Measurements from ENCODE around the gene TYW1. TPM values are rescaled to one million over a fixed set of nuclear protein-coding genes. Genes with fewer than 3 reads are reported as not detected.
"Not testable (repeated sequence)": the region's sequence is repeated elsewhere in the genome, so short reads cannot be mapped to it uniquely, and the experiment has no call there.

The TYW1 gene
- total RNA-seq, 1 experiment from 2014 or later, result 16.8 TPM

DNA sequence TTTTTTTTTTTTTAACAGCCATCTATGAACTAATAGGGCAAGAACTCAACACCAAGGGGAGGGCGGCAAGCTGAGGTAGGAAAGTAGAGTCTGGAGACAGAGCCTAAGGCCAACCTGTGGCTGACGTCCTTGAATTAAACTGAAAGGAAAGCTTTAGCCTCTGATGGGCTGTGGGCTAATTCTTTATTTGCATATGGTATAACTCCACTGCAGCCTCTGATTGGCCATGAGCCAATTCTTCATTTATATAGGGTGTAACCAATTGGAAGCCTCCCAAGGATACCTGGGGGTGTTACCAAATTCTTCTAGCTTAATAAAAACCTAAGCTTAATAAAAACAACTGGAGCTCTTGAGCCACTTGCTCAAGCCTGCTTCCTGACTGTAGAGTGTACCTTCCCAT lies 10.3 kb downstream of the TYW1 start:
- peaks cover 3% of the 10 kb centered on the region for H3K36me3 ChIP-seq (ENCODE audit: insufficient read depth, low read length, poor library complexity, severe bottlenecking)
- intact Hi-C loops (cut with micrococcal nuclease; ENCODE audit: unreplicated experiment), result no loop called here
- ChIA-PET CTCF (no interaction called here), POLR2A (ENCODE audit: low non-redundant PET) (no interaction called here)
- H3K27me3 ChIP-seq (replicated peaks; ENCODE audit: insufficient read depth, low read depth, low read length, poor library complexity), result no peaks in the 10 kb centered on the region
- H3K4me3 ChIP-seq (ENCODE audit: low read depth, low read length, poor library complexity, severe bottlenecking), result no peak overlapping the region
- DNase-seq (ENCODE audit: low spot score), result no peak
- no peak overlapping the region for H3K27ac ChIP-seq (ENCODE audit: low read depth, low read length, poor library complexity, severe bottlenecking)
- no peaks in the 10 kb centered on the region for H3K4me1 ChIP-seq (ENCODE audit: insufficient read depth, low read length, poor library complexity, severe bottlenecking)
- no peak for TF ChIP-seq EZH2 (IDR thresholded peaks at IDR 0.05; ENCODE audit: borderline replicate concordance, low read depth, low read length, poor library complexity, severe bottlenecking)
- TF ChIP-seq, protein P1, sequence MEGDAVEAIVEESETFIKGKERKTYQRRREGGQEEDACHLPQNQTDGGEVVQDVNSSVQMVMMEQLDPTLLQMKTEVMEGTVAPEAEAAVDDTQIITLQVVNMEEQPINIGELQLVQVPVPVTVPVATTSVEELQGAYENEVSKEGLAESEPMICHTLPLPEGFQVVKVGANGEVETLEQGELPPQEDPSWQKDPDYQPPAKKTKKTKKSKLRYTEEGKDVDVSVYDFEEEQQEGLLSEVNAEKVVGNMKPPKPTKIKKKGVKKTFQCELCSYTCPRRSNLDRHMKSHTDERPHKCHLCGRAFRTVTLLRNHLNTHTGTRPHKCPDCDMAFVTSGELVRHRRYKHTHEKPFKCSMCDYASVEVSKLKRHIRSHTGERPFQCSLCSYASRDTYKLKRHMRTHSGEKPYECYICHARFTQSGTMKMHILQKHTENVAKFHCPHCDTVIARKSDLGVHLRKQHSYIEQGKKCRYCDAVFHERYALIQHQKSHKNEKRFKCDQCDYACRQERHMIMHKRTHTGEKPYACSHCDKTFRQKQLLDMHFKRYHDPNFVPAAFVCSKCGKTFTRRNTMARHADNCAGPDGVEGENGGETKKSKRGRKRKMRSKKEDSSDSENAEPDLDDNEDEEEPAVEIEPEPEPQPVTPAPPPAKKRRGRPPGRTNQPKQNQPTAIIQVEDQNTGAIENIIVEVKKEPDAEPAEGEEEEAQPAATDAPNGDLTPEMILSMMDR (conservative IDR thresholded peaks at IDR 0.05; ENCODE audit: low read depth, low read length), result no peak
- H3K9me3 ChIP-seq (ENCODE audit: low read depth, low read length, poor library complexity, severe bottlenecking), result no peaks in the 10 kb centered on the region
- no TSS peak for BruUV-seq (replicated peaks)

DNA sequence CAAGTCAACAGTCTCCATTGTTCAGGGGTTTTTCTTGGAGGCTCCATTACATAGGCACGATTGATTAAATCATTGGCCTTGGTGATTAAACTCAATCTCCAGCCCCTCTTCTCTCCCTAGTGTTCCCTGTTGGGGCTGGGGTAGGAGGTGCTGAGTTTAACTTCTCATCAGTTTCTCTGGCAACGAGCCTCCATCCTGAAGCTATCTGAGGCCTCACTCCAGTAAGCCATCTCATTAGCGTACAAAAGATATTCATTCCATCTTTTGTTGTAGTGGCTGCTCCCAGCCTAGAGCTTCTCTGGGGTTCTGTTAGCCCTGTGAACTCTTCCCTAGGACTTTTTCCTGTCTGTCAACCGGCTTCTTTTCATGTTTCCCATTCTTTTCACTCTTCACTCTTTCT lies 11.6 kb downstream of the TYW1 start:
- H3K27me3 ChIP-seq (replicated peaks; ENCODE audit: insufficient read depth, low read depth, low read length, poor library complexity), result no peaks in the 10 kb centered on the region
- TF ChIP-seq EZH2 (IDR thresholded peaks at IDR 0.05; ENCODE audit: borderline replicate concordance, low read depth, low read length, poor library complexity, severe bottlenecking), result no peak
- TF ChIP-seq, protein P1 (conservative IDR thresholded peaks at IDR 0.05; ENCODE audit: low read depth, low read length), result no peak
- H3K27ac ChIP-seq (ENCODE audit: low read depth, low read length, poor library complexity, severe bottlenecking), result no peak overlapping the region
- H3K4me3 ChIP-seq (ENCODE audit: low read depth, low read length, poor library complexity, severe bottlenecking), result no peak overlapping the region
- DNase-seq (ENCODE audit: low spot score), result no peak
- ChIA-PET POLR2A (ENCODE audit: low non-redundant PET) (no interaction called here), CTCF (no interaction called here)
- no peaks in the 10 kb centered on the region for H3K4me1 ChIP-seq (ENCODE audit: insufficient read depth, low read length, poor library complexity, severe bottlenecking)
- H3K36me3 ChIP-seq (ENCODE audit: insufficient read depth, low read length, poor library complexity, severe bottlenecking), result peaks cover 3% of the 10 kb centered on the region
- intact Hi-C loops (cut with micrococcal nuclease; ENCODE audit: unreplicated experiment), result no loop called here
- H3K9me3 ChIP-seq (ENCODE audit: low read depth, low read length, poor library complexity, severe bottlenecking), result no peaks in the 10 kb centered on the region
- BruUV-seq (replicated peaks), result no TSS peak

DNA sequence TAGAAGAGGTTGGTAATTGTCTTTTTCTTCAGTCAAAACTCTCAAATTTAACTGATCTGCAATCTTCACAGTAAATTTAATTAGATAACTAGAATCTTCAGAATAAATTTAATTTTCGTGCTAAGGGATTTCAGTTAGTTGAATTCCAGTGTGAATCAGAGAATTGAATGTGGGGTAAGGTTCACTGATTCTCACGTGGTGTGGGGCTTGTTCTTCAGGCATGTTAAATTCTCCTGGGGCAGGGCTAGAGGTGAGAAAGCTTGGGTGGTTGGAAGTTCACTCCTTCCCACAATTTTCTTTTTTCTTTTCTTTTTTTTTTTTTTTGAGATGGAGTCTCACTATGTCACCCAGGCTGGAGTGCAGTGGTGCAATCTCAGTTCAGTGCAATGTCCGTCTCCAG lies 13.0 kb downstream of the TYW1 start:
- DNase-seq (ENCODE audit: low spot score); intact Hi-C loops (cut with micrococcal nuclease; ENCODE audit: unreplicated experiment); H3K9me3 ChIP-seq (ENCODE audit: low read depth, low read length, poor library complexity, severe bottlenecking); H3K27ac ChIP-seq (ENCODE audit: low read depth, low read length, poor library complexity, severe bottlenecking); H3K27me3 ChIP-seq (replicated peaks; ENCODE audit: insufficient read depth, low read depth, low read length, poor library complexity); BruUV-seq (replicated peaks); CTCF ChIA-PET; H3K4me1 ChIP-seq (ENCODE audit: insufficient read depth, low read length, poor library complexity, severe bottlenecking); POLR2A ChIA-PET (ENCODE audit: low non-redundant PET); H3K4me3 ChIP-seq (ENCODE audit: low read depth, low read length, poor library complexity, severe bottlenecking); H3K36me3 ChIP-seq (ENCODE audit: insufficient read depth, low read length, poor library complexity, severe bottlenecking): not testable (repeated sequence)

DNA sequence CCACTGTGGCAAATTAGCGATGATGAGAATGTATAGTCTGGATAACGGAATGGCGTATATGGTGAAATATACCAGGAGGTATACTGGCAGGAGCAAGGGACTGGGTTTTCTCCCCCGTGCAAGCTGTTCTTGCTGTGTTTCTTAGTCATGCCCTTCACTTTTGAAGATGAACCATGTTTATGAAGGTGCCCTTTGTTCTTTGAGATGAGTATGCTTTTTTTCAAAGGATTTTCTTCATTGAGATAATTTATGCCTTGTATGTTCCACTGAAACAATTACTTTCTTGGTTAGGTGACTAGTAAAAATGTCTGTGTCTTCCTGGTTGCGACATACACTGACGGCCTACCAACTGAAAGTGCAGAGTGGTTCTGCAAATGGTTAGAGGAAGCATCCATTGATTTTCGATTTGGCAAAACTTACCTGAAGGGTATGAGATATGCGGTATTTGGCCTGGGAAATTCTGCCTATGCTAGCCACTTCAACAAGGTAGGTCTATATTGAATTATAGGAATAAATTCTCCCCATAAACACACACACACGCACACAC lies 17.5 kb downstream of the TYW1 start:
- not testable (repeated sequence) for BruUV-seq (replicated peaks)

DNA sequence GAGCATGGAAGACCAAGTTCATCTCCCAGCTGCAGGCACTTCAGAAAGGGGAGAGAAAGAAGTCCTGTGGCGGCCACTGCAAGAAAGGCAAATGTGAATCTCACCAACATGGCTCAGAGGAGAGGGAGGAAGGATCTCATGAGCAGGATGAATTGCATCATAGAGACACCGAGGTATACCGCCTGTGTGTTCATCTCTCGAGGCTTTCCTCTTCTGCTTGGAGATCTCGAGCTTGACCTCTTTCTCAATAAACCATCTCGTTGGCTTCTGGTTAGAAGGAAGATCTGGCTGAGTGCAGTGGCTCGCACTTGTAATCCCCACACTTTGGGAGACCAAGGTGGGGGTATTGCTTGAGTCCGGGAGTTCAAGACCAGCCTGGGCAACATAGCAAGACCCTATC lies 21.3 kb downstream of the TYW1 start:
- intact Hi-C loops (cut with micrococcal nuclease; ENCODE audit: unreplicated experiment); BruUV-seq (replicated peaks); POLR2A ChIA-PET (ENCODE audit: low non-redundant PET); H3K36me3 ChIP-seq (ENCODE audit: insufficient read depth, low read length, poor library complexity, severe bottlenecking); H3K27ac ChIP-seq (ENCODE audit: low read depth, low read length, poor library complexity, severe bottlenecking); H3K4me3 ChIP-seq (ENCODE audit: low read depth, low read length, poor library complexity, severe bottlenecking); H3K27me3 ChIP-seq (replicated peaks; ENCODE audit: insufficient read depth, low read depth, low read length, poor library complexity); H3K4me1 ChIP-seq (ENCODE audit: insufficient read depth, low read length, poor library complexity, severe bottlenecking); CTCF ChIA-PET; H3K9me3 ChIP-seq (ENCODE audit: low read depth, low read length, poor library complexity, severe bottlenecking); DNase-seq (ENCODE audit: low spot score): not testable (repeated sequence)

More for the DNA sequence above, 17.5 kb downstream of the TYW1 start:
- H3K9me3 ChIP-seq (ENCODE audit: low read depth, low read length, poor library complexity, severe bottlenecking); H3K27me3 ChIP-seq (replicated peaks; ENCODE audit: insufficient read depth, low read depth, low read length, poor library complexity); DNase-seq (ENCODE audit: low spot score); POLR2A ChIA-PET (ENCODE audit: low non-redundant PET); H3K27ac ChIP-seq (ENCODE audit: low read depth, low read length, poor library complexity, severe bottlenecking); H3K4me1 ChIP-seq (ENCODE audit: insufficient read depth, low read length, poor library complexity, severe bottlenecking); H3K36me3 ChIP-seq (ENCODE audit: insufficient read depth, low read length, poor library complexity, severe bottlenecking); intact Hi-C loops (cut with micrococcal nuclease; ENCODE audit: unreplicated experiment); H3K4me3 ChIP-seq (ENCODE audit: low read depth, low read length, poor library complexity, severe bottlenecking); CTCF ChIA-PET: not testable (repeated sequence)
